Epithelial cell of proximal tubule (primary cell): ENCODE results near the gene CCL27. TPM values are rescaled to one million over a fixed set of nuclear protein-coding genes. Genes with fewer than 3 reads are reported as not detected.

Experiments
- DNase-seq: peaks from one replicate; pipeline ENCODE4 v3.0.0-alpha.2; 2011; ENCODE audit warnings: low read depth
- H3K4me3 ChIP-seq: 2 replicates; pipeline ENCODE4 v1.5.1; 2011; ENCODE audit warnings: low read depth, mild to moderate bottlenecking, low read length
- total RNA-seq: library from RNA; depleted of rRNA; stranded (reverse); fragments of >200 nt; gene quantifications from 2 replicates; pipeline ENCODE4 v1.2.3, GENCODE V29; 2015
- TF ChIP-seq, protein P1 (sequence below): conservative IDR thresholded peaks from 2 replicates; pipeline ENCODE4 v1.5.1; 2012; ENCODE audit warnings: low read depth, mild to moderate bottlenecking, low read length

CCL27 gene
- total RNA-seq, 1 donor from 2014 or later = not detected

- H3K4me3 ChIP-seq = no peak overlapping the region
- DNase-seq = no peak
- TF ChIP-seq, protein P1, sequence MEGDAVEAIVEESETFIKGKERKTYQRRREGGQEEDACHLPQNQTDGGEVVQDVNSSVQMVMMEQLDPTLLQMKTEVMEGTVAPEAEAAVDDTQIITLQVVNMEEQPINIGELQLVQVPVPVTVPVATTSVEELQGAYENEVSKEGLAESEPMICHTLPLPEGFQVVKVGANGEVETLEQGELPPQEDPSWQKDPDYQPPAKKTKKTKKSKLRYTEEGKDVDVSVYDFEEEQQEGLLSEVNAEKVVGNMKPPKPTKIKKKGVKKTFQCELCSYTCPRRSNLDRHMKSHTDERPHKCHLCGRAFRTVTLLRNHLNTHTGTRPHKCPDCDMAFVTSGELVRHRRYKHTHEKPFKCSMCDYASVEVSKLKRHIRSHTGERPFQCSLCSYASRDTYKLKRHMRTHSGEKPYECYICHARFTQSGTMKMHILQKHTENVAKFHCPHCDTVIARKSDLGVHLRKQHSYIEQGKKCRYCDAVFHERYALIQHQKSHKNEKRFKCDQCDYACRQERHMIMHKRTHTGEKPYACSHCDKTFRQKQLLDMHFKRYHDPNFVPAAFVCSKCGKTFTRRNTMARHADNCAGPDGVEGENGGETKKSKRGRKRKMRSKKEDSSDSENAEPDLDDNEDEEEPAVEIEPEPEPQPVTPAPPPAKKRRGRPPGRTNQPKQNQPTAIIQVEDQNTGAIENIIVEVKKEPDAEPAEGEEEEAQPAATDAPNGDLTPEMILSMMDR = no peak
Measured at GRCh38 chr9:34669809-34670562, 7.5 kb upstream of the CCL27 start.

GRCh38 chr9:34665381-34666250, 3.2 kb upstream of the CCL27 start:
- no peak for DNase-seq
- peak overlapping the region; percentile 98 for H3K4me3 ChIP-seq
- TF ChIP-seq, protein P1 = no peak

- DNase-seq = no peak
Measured at GRCh38 chr9:34665067-34665380, 2.6 kb upstream of the CCL27 start.

DNA sequence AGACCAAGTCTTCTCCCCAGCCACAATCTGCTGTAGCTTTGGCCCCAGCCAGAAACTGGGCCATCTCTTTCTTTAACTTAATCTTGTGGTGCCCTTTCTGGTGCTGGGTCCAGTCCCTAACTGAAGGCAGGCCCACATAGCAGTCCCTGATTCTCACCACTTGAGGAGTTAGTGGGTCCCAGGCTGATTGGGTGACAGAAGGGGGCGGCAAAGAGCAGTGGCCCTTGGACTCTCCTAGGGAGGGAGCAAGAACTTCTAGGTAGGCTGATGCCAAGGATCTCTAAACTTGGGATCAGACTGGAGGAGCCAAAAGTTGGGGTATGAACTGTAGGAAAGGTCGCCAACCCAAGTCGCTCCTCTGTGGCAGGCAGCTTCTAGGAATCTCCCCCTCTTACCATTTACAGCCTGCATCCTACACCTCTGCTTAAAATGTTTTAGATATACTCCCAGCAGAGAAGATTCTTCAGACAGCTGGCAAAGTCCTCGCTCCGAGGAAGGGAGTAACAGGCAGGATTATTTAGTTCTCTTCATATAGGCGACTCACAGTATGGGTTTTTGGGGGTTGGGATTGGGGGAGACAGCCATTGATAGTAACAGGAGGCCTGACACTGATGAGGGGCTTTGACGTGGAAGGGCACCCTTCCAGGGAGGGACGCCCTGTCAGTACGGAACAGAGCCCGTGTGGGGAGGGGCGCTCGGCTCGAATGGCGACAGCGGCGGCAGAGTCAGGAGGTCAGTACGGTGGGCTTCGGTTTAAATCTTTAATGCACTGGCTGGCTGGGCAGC, 2.0 kb upstream of the CCL27 start:
- TF ChIP-seq, protein P1 = peak; percentile 99
- peak overlapping the region; percentile 98 for H3K4me3 ChIP-seq
- DNase-seq = no peak

More at GRCh38 chr9:34665067-34665380, 2.6 kb upstream of the CCL27 start:
- TF ChIP-seq, protein P1 = no peak
- H3K4me3 ChIP-seq = peak overlapping the region; percentile 98

DNA sequence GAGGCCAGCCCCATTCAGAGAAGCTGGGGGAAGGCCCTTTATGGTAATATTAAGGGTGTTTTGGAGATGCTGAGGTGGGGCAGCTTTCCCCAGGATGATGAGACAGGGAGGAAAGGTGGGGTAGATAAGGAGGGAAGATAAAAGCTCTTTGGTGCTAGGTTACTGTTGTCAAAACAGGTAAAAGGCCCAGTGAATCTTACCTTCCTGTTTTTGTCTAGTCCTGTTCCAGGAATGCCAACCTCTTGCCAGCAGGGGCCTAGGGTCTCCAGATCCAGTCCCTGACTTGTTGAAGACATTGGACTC, 797 bp upstream of the CCL27 start:
- TF ChIP-seq, protein P1 = no peak
- DNase-seq = no peak

GRCh38 chr9:34659592-34660253, 2.7 kb downstream of the CCL27 start:
- H3K4me3 ChIP-seq = no peak overlapping the region
- TF ChIP-seq, protein P1 = no peak
- DNase-seq = no peak

More for the DNA sequence above, 797 bp upstream of the CCL27 start:
- no peak overlapping the region for H3K4me3 ChIP-seq
